ENCODE measurements around the gene GREB1. TPM values are rescaled to one million over a fixed set of nuclear protein-coding genes. Genes with fewer than 3 reads are reported as not detected.

The GREB1 gene
- polyA plus RNA-seq, 1 of the 3 experiments (the other 2 are of a cell fraction), result 2.9 TPM

DNA sequence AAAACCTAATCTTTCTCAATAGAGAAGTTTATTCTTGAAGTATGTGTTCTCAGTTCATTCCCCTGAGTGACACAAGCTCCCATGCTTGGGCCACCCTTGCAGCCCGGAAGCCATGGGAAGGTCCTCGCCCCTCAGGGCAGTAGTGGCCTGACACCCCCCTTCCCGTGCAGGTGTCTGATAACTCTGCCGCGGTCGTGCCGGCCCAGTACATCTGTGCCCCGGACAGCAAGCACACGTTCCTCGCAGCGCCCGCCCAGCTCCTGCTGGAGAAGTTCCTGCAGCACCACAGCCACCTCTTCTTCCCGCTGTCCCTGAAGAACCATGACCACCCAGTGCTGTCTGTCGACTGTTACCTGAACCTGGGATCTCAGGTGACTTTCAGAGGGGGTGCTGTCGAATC, 103.7 kb downstream of the GREB1 start:
- Histone ChIP-seq H3K9ac (no peak overlapping the region), H3K4me2 (no peak overlapping the region), H3K27me3 (ENCODE audit: insufficient read depth) (no peaks in the 10 kb centered on the region), H3K36me3 (replicated peaks in 1 of 2; ENCODE audit: control insufficient read depth in 1 of 2, insufficient read depth in 2 of 2, low read length in 1 of 2) (peaks cover 0 to 13% of the 10 kb centered on the region in 2 experiments), H3K4me3 (ENCODE audit: low read depth in 2 of 2, low read length in 1 of 2) (no peak overlapping the region), H3F3A (replicated peaks; ENCODE audit: insufficient read depth) (no peaks in the 10 kb centered on the region), H3K9me3 (no peaks in the 10 kb centered on the region), H3K27ac (ENCODE audit: low read depth in 2 of 2, low read length in 1 of 2) (no peak overlapping the region), H2AFZ (ENCODE audit: low read depth) (no peak overlapping the region), H3K9me2 (no peaks in the 10 kb centered on the region), H4K20me1 (ENCODE audit: insufficient read depth) (no peaks in the 10 kb centered on the region), H3K4me1 (ENCODE audit: control insufficient read depth in 1 of 2, insufficient read depth in 2 of 2, low read depth in 1 of 2, low read length in 1 of 2) (no peaks in the 10 kb centered on the region; a peak in 1 of 4 replicates), H3K79me2 (ENCODE audit: insufficient read depth) (no peaks in the 10 kb centered on the region)
- TF ChIP-seq ELF1 (IDR thresholded peaks at IDR 0.05), result no peak
- TF ChIP-seq SIN3A (IDR thresholded peaks at IDR 0.05; ENCODE audit: borderline replicate concordance, low read depth, low read length), result no peak
- TF ChIP-seq FOSL2 (IDR thresholded peaks at IDR 0.05; ENCODE audit: borderline replicate concordance, low read depth), result no peak
- 89% methylated on average over 15 of the region's 15 CpGs for WGBS (ENCODE audit: low lambda C conversion rate)
- POLR2A ChIA-PET, result no interaction called here
- DNase-seq, result no peak
- CTCF ChIA-PET, result interaction anchor here (1.0 to 2.7 kb wide), 3 partner anchors 10 to 147 kb away, joined by 4 to 6 read pairs (median 5); no protein-coding TSS in a partner anchor

- ChIA-PET POLR2A (no interaction called here), CTCF (interaction anchor here (0.6 to 2.7 kb wide), 4 partner anchors 17 to 145 kb away, joined by 3 to 7 read pairs (median 4); no protein-coding TSS in a partner anchor)
- H3K4me1 ChIP-seq (ENCODE audit: control insufficient read depth in 1 of 2, insufficient read depth in 2 of 2, low read depth in 1 of 2, low read length in 1 of 2), result no peaks in the 10 kb centered on the region; a peak in 1 of 4 replicates
- no peak overlapping the region for H2AFZ ChIP-seq (ENCODE audit: low read depth)
- H3K36me3 ChIP-seq (replicated peaks in 1 of 2; ENCODE audit: control insufficient read depth in 1 of 2, insufficient read depth in 2 of 2, low read length in 1 of 2), result peaks cover 0 to 13% of the 10 kb centered on the region in 2 experiments
- H3K4me3 ChIP-seq (ENCODE audit: low read depth in 2 of 2, low read length in 1 of 2), result no peak overlapping the region
- no peak for DNase-seq
- H3K9ac ChIP-seq, result no peak overlapping the region
- no peaks in the 10 kb centered on the region for H3K9me3 ChIP-seq
- H3K4me2 ChIP-seq, result no peak overlapping the region
- no peak for TF ChIP-seq MAX (IDR thresholded peaks at IDR 0.05; ENCODE audit: low read depth)
- TF ChIP-seq RXRA (IDR thresholded peaks at IDR 0.05; ENCODE audit: borderline replicate concordance, low read depth), result no peak
- WGBS (ENCODE audit: low lambda C conversion rate), result 69% methylated on average over 5 of the region's 5 CpGs
- no peaks in the 10 kb centered on the region for H3K9me2 ChIP-seq
- H4K20me1 ChIP-seq (ENCODE audit: insufficient read depth), result no peaks in the 10 kb centered on the region
- H3F3A ChIP-seq (replicated peaks; ENCODE audit: insufficient read depth), result no peaks in the 10 kb centered on the region
- H3K27ac ChIP-seq (ENCODE audit: low read depth in 2 of 2, low read length in 1 of 2), result no peak overlapping the region
- H3K79me2 ChIP-seq (ENCODE audit: insufficient read depth), result no peaks in the 10 kb centered on the region
- no peaks in the 10 kb centered on the region for H3K27me3 ChIP-seq (ENCODE audit: insufficient read depth)
These were observed 105.7 kb downstream of the GREB1 start for GRCh38 chr2:11639503-11639902.

GRCh38 chr2:11640132-11640531, 106.3 kb downstream of the GREB1 start:
- no peak for DNase-seq
- WGBS (ENCODE audit: low lambda C conversion rate), result 90% methylated on average over 27 of the region's 27 CpGs
- H3K27me3 ChIP-seq (ENCODE audit: insufficient read depth), result no peaks in the 10 kb centered on the region
- peaks cover 0 to 13% of the 10 kb centered on the region in 2 experiments for H3K36me3 ChIP-seq (replicated peaks in 1 of 2; ENCODE audit: control insufficient read depth in 1 of 2, insufficient read depth in 2 of 2, low read length in 1 of 2)
- H4K20me1 ChIP-seq (ENCODE audit: insufficient read depth), result no peaks in the 10 kb centered on the region
- no peaks in the 10 kb centered on the region for H3K79me2 ChIP-seq (ENCODE audit: insufficient read depth)
- POLR2A ChIA-PET, result no interaction called here
- H3K4me3 ChIP-seq (ENCODE audit: low read depth in 2 of 2, low read length in 1 of 2), result no peak overlapping the region
- no peak overlapping the region for H3K9ac ChIP-seq
- no peak overlapping the region for H3K27ac ChIP-seq (ENCODE audit: low read depth in 2 of 2, low read length in 1 of 2)
- no peaks in the 10 kb centered on the region for H3F3A ChIP-seq (replicated peaks; ENCODE audit: insufficient read depth)
- no peak overlapping the region for H3K4me2 ChIP-seq
- no peaks in the 10 kb centered on the region for H3K9me2 ChIP-seq
- CTCF ChIA-PET, result interaction anchor here (1.0 to 2.7 kb wide), 3 partner anchors 37 to 144 kb away, joined by 3 to 7 read pairs (median 6); no protein-coding TSS in a partner anchor
- no peaks in the 10 kb centered on the region; a peak in 1 of 4 replicates for H3K4me1 ChIP-seq (ENCODE audit: control insufficient read depth in 1 of 2, insufficient read depth in 2 of 2, low read depth in 1 of 2, low read length in 1 of 2)
- no peaks in the 10 kb centered on the region for H3K9me3 ChIP-seq
- no peak overlapping the region for H2AFZ ChIP-seq (ENCODE audit: low read depth)
- TF ChIP-seq NRF1 (IDR thresholded peaks at IDR 0.05; ENCODE audit: low read depth, low read length) (no peak), SMC3 (IDR thresholded peaks at IDR 0.05; ENCODE audit: low read depth, low read length) (no peak), FOXJ3 (CRISPR knock-in tag; IDR thresholded peaks at IDR 0.05) (no peak), JUND (IDR thresholded peaks at IDR 0.05) (no peak), TAF1 (IDR thresholded peaks at IDR 0.05; ENCODE audit: borderline replicate concordance, low read depth, low read length) (no peak), GABPA (IDR thresholded peaks at IDR 0.05; ENCODE audit: low read depth) (no peak), SIN3A (IDR thresholded peaks at IDR 0.05; ENCODE audit: borderline replicate concordance, low read depth, low read length) (no peak), MXI1 (IDR thresholded peaks at IDR 0.05; ENCODE audit: low read depth, low read length) (no peak), RFX5 (IDR thresholded peaks at IDR 0.05; ENCODE audit: low read length) (no peak), FOSL2 (IDR thresholded peaks at IDR 0.05; ENCODE audit: borderline replicate concordance, low read depth) (no peak), TCF12 (IDR thresholded peaks at IDR 0.05) (no peak), GATA2 (CRISPR knock-in tag; IDR thresholded peaks at IDR 0.05) (no peak), NFIC (IDR thresholded peaks at IDR 0.05; ENCODE audit: borderline replicate concordance) (no peak), RAD21 (IDR thresholded peaks at IDR 0.05; ENCODE audit: low read length) (no peak)
- TF ChIP-seq, protein P1, sequence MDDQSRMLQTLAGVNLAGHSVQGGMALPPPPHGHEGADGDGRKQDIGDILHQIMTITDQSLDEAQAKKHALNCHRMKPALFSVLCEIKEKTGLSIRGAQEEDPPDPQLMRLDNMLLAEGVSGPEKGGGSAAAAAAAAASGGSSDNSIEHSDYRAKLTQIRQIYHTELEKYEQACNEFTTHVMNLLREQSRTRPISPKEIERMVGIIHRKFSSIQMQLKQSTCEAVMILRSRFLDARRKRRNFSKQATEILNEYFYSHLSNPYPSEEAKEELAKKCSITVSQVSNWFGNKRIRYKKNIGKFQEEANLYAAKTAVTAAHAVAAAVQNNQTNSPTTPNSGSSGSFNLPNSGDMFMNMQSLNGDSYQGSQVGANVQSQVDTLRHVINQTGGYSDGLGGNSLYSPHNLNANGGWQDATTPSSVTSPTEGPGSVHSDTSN (IDR thresholded peaks at IDR 0.05), result no peak
- TF ChIP-seq, protein P2, sequence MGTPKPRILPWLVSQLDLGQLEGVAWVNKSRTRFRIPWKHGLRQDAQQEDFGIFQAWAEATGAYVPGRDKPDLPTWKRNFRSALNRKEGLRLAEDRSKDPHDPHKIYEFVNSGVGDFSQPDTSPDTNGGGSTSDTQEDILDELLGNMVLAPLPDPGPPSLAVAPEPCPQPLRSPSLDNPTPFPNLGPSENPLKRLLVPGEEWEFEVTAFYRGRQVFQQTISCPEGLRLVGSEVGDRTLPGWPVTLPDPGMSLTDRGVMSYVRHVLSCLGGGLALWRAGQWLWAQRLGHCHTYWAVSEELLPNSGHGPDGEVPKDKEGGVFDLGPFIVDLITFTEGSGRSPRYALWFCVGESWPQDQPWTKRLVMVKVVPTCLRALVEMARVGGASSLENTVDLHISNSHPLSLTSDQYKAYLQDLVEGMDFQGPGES (IDR thresholded peaks at IDR 0.05; ENCODE audit: low read depth, low read length), result no peak
- TF ChIP-seq, protein P3, sequence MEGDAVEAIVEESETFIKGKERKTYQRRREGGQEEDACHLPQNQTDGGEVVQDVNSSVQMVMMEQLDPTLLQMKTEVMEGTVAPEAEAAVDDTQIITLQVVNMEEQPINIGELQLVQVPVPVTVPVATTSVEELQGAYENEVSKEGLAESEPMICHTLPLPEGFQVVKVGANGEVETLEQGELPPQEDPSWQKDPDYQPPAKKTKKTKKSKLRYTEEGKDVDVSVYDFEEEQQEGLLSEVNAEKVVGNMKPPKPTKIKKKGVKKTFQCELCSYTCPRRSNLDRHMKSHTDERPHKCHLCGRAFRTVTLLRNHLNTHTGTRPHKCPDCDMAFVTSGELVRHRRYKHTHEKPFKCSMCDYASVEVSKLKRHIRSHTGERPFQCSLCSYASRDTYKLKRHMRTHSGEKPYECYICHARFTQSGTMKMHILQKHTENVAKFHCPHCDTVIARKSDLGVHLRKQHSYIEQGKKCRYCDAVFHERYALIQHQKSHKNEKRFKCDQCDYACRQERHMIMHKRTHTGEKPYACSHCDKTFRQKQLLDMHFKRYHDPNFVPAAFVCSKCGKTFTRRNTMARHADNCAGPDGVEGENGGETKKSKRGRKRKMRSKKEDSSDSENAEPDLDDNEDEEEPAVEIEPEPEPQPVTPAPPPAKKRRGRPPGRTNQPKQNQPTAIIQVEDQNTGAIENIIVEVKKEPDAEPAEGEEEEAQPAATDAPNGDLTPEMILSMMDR (IDR thresholded peaks at IDR 0.05), result no peak
